Tibial nerve (tissue), 4 donors: ENCODE measurements around the gene GFRA4. TPM values are rescaled to one million over a fixed set of nuclear protein-coding genes. Genes with fewer than 3 reads are reported as not detected.
A peak's percentile ranks its signal among the peaks of the same experiment; 100 is the strongest.

Experiments used
- DNase-seq, 2 donors: peaks; one replicate each; pipeline ENCODE4 v3.0.0-alpha.2; 2019; ENCODE audit warnings: low spot score in 2 of 2
- H3K27ac ChIP-seq, 4 donors: fragments of 200-600 bp; sonication (generic) in 3 of 4; one replicate each; pipeline ENCODE4 v1.5.1; 2017 to 2019; ENCODE audit warnings: mild to moderate bottlenecking in 1 of 4
- H3K27me3 ChIP-seq, 2 donors: fragments of 200-600 bp; sonication (generic) in 1 of 2; one replicate each; pipeline versions ENCODE4 v1.5.1 to v1.6.0; 2017 to 2019
- H3K36me3 ChIP-seq, 3 donors: fragments of 200-600 bp; sonication (generic); one replicate each; pipeline ENCODE4 v1.5.1; 2018 to 2019
- H3K4me1 ChIP-seq, 4 donors: fragments of 200-600 bp; sonication (generic) in 3 of 4; one replicate each; pipeline ENCODE4 v1.5.1; 2017 to 2019
- H3K4me3 ChIP-seq, 4 donors: fragments of 200-600 bp; sonication (generic) in 3 of 4; one replicate each; pipeline ENCODE4 v1.5.1; 2017 to 2019; ENCODE audit warnings: mild to moderate bottlenecking in 1 of 4, moderate library complexity in 1 of 4
- H3K9me3 ChIP-seq, 4 donors: fragments of 200-600 bp; sonication (generic) in 3 of 4; one replicate each; pipeline ENCODE4 v1.5.1; 2017 to 2019
- CTCF ChIP-seq, 5 experiments: fragments of 200-600 bp in 3 of 5; fragments of 450-650 bp in 2 of 5; sonication (generic) in 3 of 5; IDR thresholded peaks; one replicate each; pipeline ENCODE4 v1.5.1; 2016 to 2019; ENCODE audit warnings: antibody characterized with exemption in 5 of 5, mild to moderate bottlenecking in 3 of 5, moderate library complexity in 2 of 5
- EP300 ChIP-seq, 2 donors: sonication (generic); formaldehyde crosslinking; IDR thresholded peaks; one replicate each; pipeline ENCODE4 v1.6.1; 2017; ENCODE audit warnings: antibody characterized with exemption in 2 of 2, mild to moderate bottlenecking in 1 of 2
- POLR2A ChIP-seq, 2 donors: fragments of 450-650 bp; IDR thresholded peaks; one replicate each; pipeline ENCODE4 v1.6.1; 2017; ENCODE audit warnings: antibody characterized with exemption in 2 of 2, mild to moderate bottlenecking in 2 of 2, moderate library complexity in 2 of 2
- WGBS, 2 donors: methylation state at CpG; one replicate each; pipeline ENCODE4 v1.1.5; 2018; 5-methylcytosine and 5-hydroxymethylcytosine counted together
- total RNA-seq, 4 donors: library from RNA; depleted of rRNA; stranded (reverse); fragments of >200 nt; gene quantifications; one replicate each; pipeline ENCODE4 v1.1.0, GENCODE V29; 2016

The GFRA4 gene
- total RNA-seq, 4 donors from 2014 or later: not detected

- Histone ChIP-seq H3K4me1 (peaks cover 0 to 34% (median 18%) of the 10 kb centered on the region in 4 donors), H3K27me3 (peaks cover 0 to 20% of the 10 kb centered on the region in 2 donors), H3K27ac (no peak overlapping the region), H3K9me3 (no peaks in the 10 kb centered on the region), H3K36me3 (peaks cover 0 to 56% (median 0%) of the 10 kb centered on the region in 3 donors), H3K4me3 (no peak overlapping the region)
- WGBS, 2 donors: 80 to 81% methylated on average over 9 of the region's 10 CpGs
- TF ChIP-seq EP300 (IDR thresholded peaks at IDR 0.05) (no peak), CTCF (IDR thresholded peaks at IDR 0.05) (no peak), POLR2A (IDR thresholded peaks at IDR 0.05) (no peak)
- no peak for DNase-seq
Observed at GRCh38 chr20:3674447-3674846, 11.2 kb upstream of the GFRA4 start.

GRCh38 chr20:3673221-3674070 lies 10.2 kb upstream of the GFRA4 start:
- Histone ChIP-seq H3K27ac (no peak overlapping the region), H3K4me3 (no peak overlapping the region), H3K27me3 (peaks cover 0 to 20% of the 10 kb centered on the region in 2 donors), H3K4me1 (peaks cover 0 to 24% (median 16%) of the 10 kb centered on the region in 4 donors), H3K36me3 (peaks cover 0 to 62% (median 0%) of the 10 kb centered on the region in 3 donors), H3K9me3 (no peaks in the 10 kb centered on the region)
- no peak for TF ChIP-seq EP300 (IDR thresholded peaks at IDR 0.05)
- TF ChIP-seq POLR2A (IDR thresholded peaks at IDR 0.05): no peak
- no peak for TF ChIP-seq CTCF (IDR thresholded peaks at IDR 0.05)
- DNase-seq: no peak
- 67 to 69% methylated on average over 60 to 90 of the region's 90 CpGs for WGBS, 2 donors

- peaks cover 0 to 66% (median 0%) of the 10 kb centered on the region in 3 donors for H3K36me3 ChIP-seq
- peaks cover 0 to 20% of the 10 kb centered on the region in 2 donors for H3K27me3 ChIP-seq
- no peak overlapping the region for H3K27ac ChIP-seq
- 52 to 53% methylated on average over 26 to 58 of the region's 58 CpGs for WGBS, 2 donors
- TF ChIP-seq EP300 (IDR thresholded peaks at IDR 0.05) (no peak), CTCF (IDR thresholded peaks at IDR 0.05) (no peak)
- H3K4me1 ChIP-seq: peaks cover 0 to 16% (median 10%) of the 10 kb centered on the region in 4 donors
- H3K9me3 ChIP-seq: no peaks in the 10 kb centered on the region
- H3K4me3 ChIP-seq: peak overlapping the region in 1 of 4 donors; percentile 16
- no peak for DNase-seq
Observed at GRCh38 chr20:3672547-3673171, 9.5 kb upstream of the GFRA4 start.

- H3K27ac ChIP-seq: no peak overlapping the region
- no peak overlapping the region for H3K4me3 ChIP-seq
- peaks cover 0 to 20% of the 10 kb centered on the region in 2 donors for H3K27me3 ChIP-seq
- TF ChIP-seq CTCF (IDR thresholded peaks at IDR 0.05) (no peak), POLR2A (IDR thresholded peaks at IDR 0.05) (no peak), EP300 (IDR thresholded peaks at IDR 0.05) (no peak)
- peaks cover 0 to 66% (median 0%) of the 10 kb centered on the region in 3 donors for H3K36me3 ChIP-seq
- no peak for DNase-seq
- peaks cover 0 to 10% (median 4%) of the 10 kb centered on the region in 4 donors for H3K4me1 ChIP-seq
- H3K9me3 ChIP-seq: no peaks in the 10 kb centered on the region
- 64 to 81% methylated on average over 16 to 23 of the region's 23 CpGs for WGBS, 2 donors
Observed at GRCh38 chr20:3671986-3672546, 8.9 kb upstream of the GFRA4 start.
